PC-3 (cell line): ENCODE measurements around the gene MTMR8. TPM values are rescaled to one million over a fixed set of nuclear protein-coding genes. Genes with fewer than 3 reads are reported as not detected.
"Not testable (repeated sequence)": the region's sequence is repeated elsewhere in the genome, so short reads cannot be mapped to it uniquely, and the experiment has no call there.

Experiments
- ATAC-seq: fragments of 200-7000 bp; cut with Tn5 transposase; 2 replicates; pipeline ENCODE4 v1.9.1; 2020; ENCODE audit warnings: mild to moderate bottlenecking, moderate library complexity
- BruUV-seq: library from RNA; stranded (reverse); fragments of 400-500 nt; replicated peaks from 2 replicates; lab custom pipeline; 2021; lab: Mats Ljungman, UMichigan
- CTCF ChIA-PET: fragments of 300-600 bp; sonication (Branson Sonifier 250); formaldehyde crosslinking; loops from one replicate; lab custom pipeline; 2022; ENCODE audit warnings: antibody characterized with exemption; lab: Charles Lee
- POLR2A ChIA-PET: fragments of 300-600 bp; sonication (Branson Sonifier 250); formaldehyde crosslinking; loops from one replicate; lab custom pipeline; 2022; ENCODE audit warnings: antibody characterized with exemption; ENCODE audit not compliant: unreplicated experiment; lab: Charles Lee
- DNase-seq: peaks from one replicate; pipeline ENCODE4 v3.0.0-alpha.2; 2015
- H2AFZ ChIP-seq: fragments of 300-600 bp; sonication (generic); 2 replicates; pipeline ENCODE4 v1.6.0; 2016; ENCODE audit warnings: antibody characterized with exemption, low read length
- H3F3A ChIP-seq: fragments of 300-600 bp; sonication (generic); one replicate; pipeline ENCODE4 v1.6.0; 2017; ENCODE audit warnings: antibody characterized with exemption, low read length, control low read depth, mild to moderate bottlenecking; ENCODE audit not compliant: unreplicated experiment
- H3K27ac ChIP-seq: fragments of 300-600 bp; sonication (generic); 2 replicates; pipeline ENCODE4 v1.5.1; 2016; ENCODE audit warnings: mild to moderate bottlenecking, low read length
- H3K27me3 ChIP-seq: fragments of 300-600 bp; sonication (generic); 2 replicates; pipeline ENCODE4 v1.6.1; 2016; ENCODE audit warnings: low read length, mixed read lengths
- H3K36me3 ChIP-seq: fragments of 300-600 bp; sonication (generic); 2 replicates; pipeline ENCODE4 v1.6.1; 2016; ENCODE audit warnings: low read depth, mixed run types, low read length, mixed read lengths
- H3K4me1 ChIP-seq: fragments of 300-600 bp; sonication (generic); 2 replicates; pipeline ENCODE4 v1.5.1; 2016; ENCODE audit warnings: low read length; ENCODE audit not compliant: insufficient read depth
- H3K4me2 ChIP-seq: fragments of 300-600 bp; sonication (generic); 2 replicates; pipeline ENCODE4 v1.6.0; 2016; ENCODE audit warnings: low read length
- H3K4me3 ChIP-seq: fragments of 300-600 bp; sonication (generic); 2 replicates; pipeline ENCODE4 v1.5.1; 2016; ENCODE audit warnings: mild to moderate bottlenecking, low read length, mixed read lengths
- H3K79me2 ChIP-seq: fragments of 300-600 bp; sonication (generic); 2 replicates; pipeline ENCODE4 v1.6.1; 2017; ENCODE audit warnings: low read length, mixed read lengths
- H3K9ac ChIP-seq: fragments of 300-600 bp; sonication (generic); 2 replicates; pipeline ENCODE4 v1.6.0; 2016; ENCODE audit warnings: mild to moderate bottlenecking, low read length
- H3K9me2 ChIP-seq: fragments of 300-600 bp; sonication (generic); replicated peaks from 2 replicates; pipeline ENCODE4 v1.6.1; 2016; ENCODE audit warnings: mixed run types, low read length, mixed read lengths
- H3K9me3 ChIP-seq: fragments of 300-600 bp; sonication (generic); 2 replicates; pipeline ENCODE4 v1.6.1; 2016; ENCODE audit warnings: low read length, mixed read lengths
- H4K20me1 ChIP-seq: fragments of 300-600 bp; sonication (generic); 2 replicates; pipeline ENCODE4 v1.6.1; 2016; ENCODE audit warnings: low read length, mixed read lengths
- CTCF ChIP-seq: fragments of 300-600 bp; sonication (generic); conservative IDR thresholded peaks from 2 replicates; pipeline ENCODE4 v1.5.1; 2017; ENCODE audit warnings: antibody characterized with exemption, low read depth, mild to moderate bottlenecking, low read length
- EZH2 ChIP-seq: fragments of 300-600 bp; sonication (generic); IDR thresholded peaks from one replicate; pipeline ENCODE4 v1.6.1; 2017; ENCODE audit warnings: antibody characterized with exemption, mild to moderate bottlenecking, low read length; ENCODE audit not compliant: unreplicated experiment
- EZH2phosphoT487 ChIP-seq: fragments of 300-600 bp; sonication (generic); IDR thresholded peaks from 2 replicates; pipeline ENCODE4 v1.6.1; 2018; ENCODE audit warnings: mild to moderate bottlenecking, antibody characterized with exemption, low read length, borderline replicate concordance
- intact Hi-C: fragments of 100-400 bp; cut with micrococcal nuclease; formaldehyde crosslinking; loops from 2 replicates; pipeline ENCODE4 v1.9.0; 2023
- total RNA-seq: library from RNA; depleted of rRNA; stranded (reverse); fragments of >200 nt; gene quantifications from 2 replicates; pipeline ENCODE4 v1.2.3, GENCODE V29; 2014

Gene MTMR8
- total RNA-seq, 1 experiment from 2014 or later: 0.87 TPM

DNA sequence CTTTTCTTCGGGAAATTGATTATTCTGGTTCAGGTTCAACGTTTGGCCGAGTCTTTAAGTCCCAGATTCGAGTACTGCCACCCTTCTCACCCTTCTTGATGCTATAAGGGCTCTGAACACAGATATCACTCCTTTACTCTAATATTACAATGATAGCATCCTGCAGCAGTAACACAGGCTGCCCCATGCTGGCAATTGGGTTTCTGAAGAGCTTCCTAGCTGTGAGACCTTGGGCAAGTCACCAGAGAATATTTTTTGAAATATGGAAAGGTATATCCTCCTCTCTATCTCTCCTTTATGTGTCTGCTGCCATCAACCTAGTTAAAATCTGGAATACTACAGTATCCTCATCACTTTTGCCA is 297 bp upstream of the MTMR8 start:
- BruUV-seq: no TSS peak
- TF ChIP-seq EZH2 (no peak), CTCF (no peak), EZH2phosphoT487 (no peak)
- POLR2A ChIA-PET: no interaction called here
- peak; percentile 19; the same call in 1 of the 2 replicates for ATAC-seq
- peak overlapping the region; percentile 76 for H3K4me2 ChIP-seq
- H3K9me2 ChIP-seq: no peaks in the 10 kb centered on the region
- no peaks in the 10 kb centered on the region for H3K36me3 ChIP-seq
- no peaks in the 10 kb centered on the region for H3K27me3 ChIP-seq
- no peak overlapping the region for H3K27ac ChIP-seq
- intact Hi-C loops: no loop called here
- H4K20me1 ChIP-seq: no peaks in the 10 kb centered on the region
- H3K4me3 ChIP-seq: peak overlapping the region; percentile 68
- H3F3A ChIP-seq: no peaks in the 10 kb centered on the region
- peak overlapping the region; percentile 92 for H2AFZ ChIP-seq
- no peak for DNase-seq
- H3K9ac ChIP-seq: no peak overlapping the region
- no peaks in the 10 kb centered on the region for H3K79me2 ChIP-seq
- no peaks in the 10 kb centered on the region for H3K4me1 ChIP-seq
- CTCF ChIA-PET: no interaction called here
- H3K9me3 ChIP-seq: no peaks in the 10 kb centered on the region

DNA sequence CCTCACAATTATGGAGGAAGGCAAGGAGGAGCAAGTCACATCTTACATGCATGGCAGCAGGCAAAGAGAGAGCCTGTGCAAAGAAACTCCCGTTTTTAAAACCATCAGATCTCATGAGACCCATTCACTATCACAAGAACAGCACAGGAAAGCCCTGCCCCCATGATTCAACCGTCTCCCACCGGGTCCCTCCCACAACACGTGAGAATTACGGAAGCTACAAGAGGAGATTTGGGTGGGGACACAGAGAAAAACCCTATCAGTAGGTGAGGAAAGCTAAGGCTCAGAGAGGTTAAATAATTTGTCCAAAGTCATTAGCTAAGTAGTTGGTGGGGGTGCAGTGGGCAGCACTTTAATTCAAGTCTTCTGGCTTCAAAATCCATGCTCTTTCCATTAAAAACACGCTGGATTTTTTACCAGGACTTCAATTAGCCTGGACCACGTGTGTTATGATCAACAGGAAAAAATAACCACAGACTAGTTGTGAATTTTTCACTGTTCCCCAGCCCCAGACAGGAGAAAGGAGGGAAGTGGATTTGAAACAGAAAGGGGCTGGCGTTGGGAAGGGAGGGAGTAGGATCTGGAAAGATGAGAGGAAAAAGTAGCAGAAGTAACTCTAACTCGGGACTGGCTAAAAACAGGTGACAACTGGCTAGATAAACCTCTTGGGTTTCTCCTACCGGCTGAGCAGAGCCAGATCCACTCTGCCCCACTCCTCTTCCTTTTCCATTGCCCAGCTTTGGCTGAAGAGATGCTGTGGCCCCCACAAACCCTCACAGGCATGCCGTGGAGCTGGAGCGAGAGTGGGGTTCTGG is 986 bp downstream of the MTMR8 start:
- no peaks in the 10 kb centered on the region for H3K27me3 ChIP-seq
- H2AFZ ChIP-seq: peak overlapping the region; percentile 92
- H3K9me3 ChIP-seq: no peaks in the 10 kb centered on the region
- no TSS peak for BruUV-seq
- H3K79me2 ChIP-seq: no peaks in the 10 kb centered on the region
- intact Hi-C loops: loop anchor here (5.0 kb wide), 1 partner anchor 187 kb away; the partner anchor contains the start of gene AMER1
- no peaks in the 10 kb centered on the region for H3F3A ChIP-seq
- H3K4me2 ChIP-seq: peak overlapping the region; percentile 76
- CTCF ChIA-PET: no interaction called here
- no peaks in the 10 kb centered on the region for H4K20me1 ChIP-seq
- TF ChIP-seq CTCF (no peak), EZH2phosphoT487 (no peak)
- peak overlapping the region; percentile 68 for H3K4me3 ChIP-seq
- no peak overlapping the region for H3K27ac ChIP-seq
- ATAC-seq (peak; percentile 34; the same call in 1 of the 2 replicates), DNase-seq (no peak)
- no peaks in the 10 kb centered on the region for H3K36me3 ChIP-seq
- no peaks in the 10 kb centered on the region for H3K9me2 ChIP-seq
- POLR2A ChIA-PET: interaction anchor here (0.7 kb wide), 1 partner anchor 189 kb away, joined by 3 read pairs; the partner anchor contains the start of gene AMER1
- no peaks in the 10 kb centered on the region for H3K4me1 ChIP-seq
- H3K9ac ChIP-seq: no peak overlapping the region

- DNase-seq: no peak
- Histone ChIP-seq H4K20me1 (no peaks in the 10 kb centered on the region), H3K27ac (no peak overlapping the region), H3K9ac (no peak overlapping the region), H3K36me3 (no peaks in the 10 kb centered on the region), H3K27me3 (no peaks in the 10 kb centered on the region), H3K4me3 (no peak overlapping the region), H3K4me2 (no peak overlapping the region), H3K9me2 (no peaks in the 10 kb centered on the region), H3K79me2 (no peaks in the 10 kb centered on the region), H3K9me3 (no peaks in the 10 kb centered on the region), H3F3A (no peaks in the 10 kb centered on the region), H2AFZ (no peak overlapping the region), H3K4me1 (no peaks in the 10 kb centered on the region)
- no peak for ATAC-seq
- ChIA-PET CTCF (no interaction called here), POLR2A (no interaction called here)
- intact Hi-C loops: no loop called here
- BruUV-seq: no TSS peak
- TF ChIP-seq EZH2: no peak
- TF ChIP-seq EZH2phosphoT487: no peak
- no peak for TF ChIP-seq CTCF
These were observed 5.8 kb downstream of the MTMR8 start for GRCh38 chrX:64389489-64389888.

GRCh38 chrX:64380789-64381188 is 14.5 kb downstream of the MTMR8 start:
- H3K9me3 ChIP-seq, H3K4me3 ChIP-seq, H3K4me2 ChIP-seq, H3F3A ChIP-seq, H3K36me3 ChIP-seq, ATAC-seq, H3K27ac ChIP-seq, H3K4me1 ChIP-seq, POLR2A ChIA-PET, H3K79me2 ChIP-seq, intact Hi-C loops, H3K9ac ChIP-seq, H3K9me2 ChIP-seq, CTCF ChIA-PET, DNase-seq, BruUV-seq, H3K27me3 ChIP-seq, H4K20me1 ChIP-seq, H2AFZ ChIP-seq: not testable (repeated sequence)
